ENCODE data around the gene WDR37.
"Not testable (repeated sequence)": the region's sequence is repeated elsewhere in the genome, so short reads cannot be mapped to it uniquely, and the experiment has no call there.

WDR37 gene

GRCh38 chr10:1056326-1057105 lies at the start of gene WDR37:
Gene WDR37 (plus strand): TSS chr10:1056385. CDS start chr10:1072156, 15,771 bp downstream.
- DNase-seq (ENCODE audit: low read depth), result peak; percentile 90
- H3K4me3 ChIP-seq (ENCODE audit: low read depth, low read length), result peak within 1 kb of the TSS; percentile 65
- TF ChIP-seq CTCF (IDR thresholded peaks at IDR 0.05; ENCODE audit: insufficient read depth, low read depth, low read length, missing control alignments), result no peak

- H3K4me3 ChIP-seq (ENCODE audit: low read depth, low read length), result no peak overlapping the region
- DNase-seq (ENCODE audit: low read depth), result no peak
- TF ChIP-seq CTCF (IDR thresholded peaks at IDR 0.05; ENCODE audit: insufficient read depth, low read depth, low read length, missing control alignments), result no peak
Observed at GRCh38 chr10:1006573-1006972, 49.6 kb upstream of the WDR37 start.

DNA sequence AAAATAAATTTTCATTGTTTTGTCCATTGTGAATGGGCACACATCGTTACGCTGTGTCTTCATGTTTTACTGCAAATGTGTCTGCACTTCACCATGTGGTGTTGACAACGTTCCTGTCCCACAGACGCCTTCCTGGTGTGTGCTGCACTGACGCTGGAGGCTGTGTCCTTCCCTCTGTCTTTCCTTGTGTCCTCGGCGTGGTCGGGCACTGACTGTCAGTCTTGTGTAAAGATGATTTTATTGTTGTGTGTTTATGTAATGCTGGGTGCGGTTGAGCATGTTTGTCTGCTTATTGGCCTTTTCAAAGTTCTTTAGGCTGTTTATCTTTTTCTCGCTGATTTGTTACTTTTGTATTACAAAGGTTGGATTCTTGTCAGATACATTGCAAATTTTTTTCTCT lies 48.6 kb upstream of the WDR37 start:
- TF ChIP-seq CTCF (IDR thresholded peaks at IDR 0.05; ENCODE audit: insufficient read depth, low read depth, low read length, missing control alignments), result no peak
- DNase-seq (ENCODE audit: low read depth), result no peak
- H3K4me3 ChIP-seq (ENCODE audit: low read depth, low read length), result no peak overlapping the region

DNA sequence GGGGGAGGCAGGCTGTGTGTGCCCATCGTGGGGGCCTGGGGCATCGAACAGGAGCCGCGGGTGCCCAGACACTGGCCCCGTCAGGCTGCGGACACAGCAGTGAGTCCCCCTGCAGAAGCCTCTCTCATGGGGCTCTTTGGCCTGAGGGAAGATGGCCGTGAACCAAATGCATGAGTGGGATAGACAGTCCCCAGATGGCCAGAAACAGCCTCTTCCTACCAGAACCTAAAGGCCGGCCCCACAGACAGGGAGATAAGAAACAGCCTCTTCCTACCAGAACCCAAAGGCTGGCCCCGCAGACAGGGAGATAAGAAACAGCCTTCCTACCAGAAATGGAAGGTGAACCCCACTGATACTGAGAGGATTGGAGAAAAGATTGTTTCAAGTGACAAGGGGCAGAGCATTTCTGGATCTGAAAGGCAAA lies 47.1 kb upstream of the WDR37 start:
- no peak overlapping the region for H3K4me3 ChIP-seq (ENCODE audit: low read depth, low read length)
- TF ChIP-seq CTCF (IDR thresholded peaks at IDR 0.05; ENCODE audit: insufficient read depth, low read depth, low read length, missing control alignments), result no peak
- no peak for DNase-seq (ENCODE audit: low read depth)

DNA sequence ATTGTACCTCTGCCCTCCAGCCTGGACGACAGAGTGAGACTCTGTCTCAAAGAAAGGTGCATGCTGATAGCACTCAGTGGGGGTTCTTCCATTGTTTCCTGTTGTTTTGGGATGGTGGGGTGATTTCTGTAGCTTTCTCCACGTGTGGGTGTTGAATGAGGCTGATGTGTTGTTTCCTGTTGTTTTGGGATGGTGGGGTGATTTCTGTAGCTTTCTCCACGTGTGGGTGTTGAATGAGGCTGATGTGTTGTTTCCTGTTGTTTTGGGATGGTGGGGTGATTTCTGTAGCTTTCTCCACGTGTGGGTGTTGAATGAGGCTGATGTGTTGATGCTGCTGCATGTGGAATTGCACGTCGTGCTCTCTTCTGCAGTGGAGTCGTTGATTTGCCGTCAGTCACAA lies 46.2 kb upstream of the WDR37 start:
- not testable (repeated sequence) for H3K4me3 ChIP-seq (ENCODE audit: low read depth, low read length); DNase-seq (ENCODE audit: low read depth)

GRCh38 chr10:1010703-1011102 lies 45.5 kb upstream of the WDR37 start:
- TF ChIP-seq CTCF (IDR thresholded peaks at IDR 0.05; ENCODE audit: insufficient read depth, low read depth, low read length, missing control alignments), result no peak
- no peak overlapping the region for H3K4me3 ChIP-seq (ENCODE audit: low read depth, low read length)
- DNase-seq (ENCODE audit: low read depth), result no peak

- no peak overlapping the region for H3K4me3 ChIP-seq (ENCODE audit: low read depth, low read length)
- TF ChIP-seq CTCF (IDR thresholded peaks at IDR 0.05; ENCODE audit: insufficient read depth, low read depth, low read length, missing control alignments), result no peak
- DNase-seq (ENCODE audit: low read depth), result no peak
Observed at GRCh38 chr10:1011696-1012095, 44.5 kb upstream of the WDR37 start.
